ENCODE measurements around the gene TP53I11. TPM values are rescaled to one million over a fixed set of nuclear protein-coding genes. Genes with fewer than 3 reads are reported as not detected.

TP53I11 gene
- total and polyA plus RNA-seq, 11 donors: 24.0 to 91.3 (median 39.4) TPM

GRCh38 chr11:44927174-44927661, 23.5 kb downstream of the TP53I11 start:
- intact Hi-C loops (cut with DNase I): loop anchor here in 2 of 10 donors (2.0 to 5.0 kb wide), 2 partner anchors 178 to 405 kb away; no protein-coding TSS in a partner anchor
- Histone ChIP-seq H3K27me3 (no peaks in the 10 kb centered on the region), H3K36me3 (peaks cover 0 to 42% (median 11%) of the 10 kb centered on the region in 9 donors), H3K4me1 (peaks cover 0 to 24% (median 9%) of the 10 kb centered on the region in 12 donors), H3K9me3 (no peaks in the 10 kb centered on the region), H3K27ac (no peak overlapping the region), H3K4me3 (no peak overlapping the region)
- TF ChIP-seq, protein P1, sequence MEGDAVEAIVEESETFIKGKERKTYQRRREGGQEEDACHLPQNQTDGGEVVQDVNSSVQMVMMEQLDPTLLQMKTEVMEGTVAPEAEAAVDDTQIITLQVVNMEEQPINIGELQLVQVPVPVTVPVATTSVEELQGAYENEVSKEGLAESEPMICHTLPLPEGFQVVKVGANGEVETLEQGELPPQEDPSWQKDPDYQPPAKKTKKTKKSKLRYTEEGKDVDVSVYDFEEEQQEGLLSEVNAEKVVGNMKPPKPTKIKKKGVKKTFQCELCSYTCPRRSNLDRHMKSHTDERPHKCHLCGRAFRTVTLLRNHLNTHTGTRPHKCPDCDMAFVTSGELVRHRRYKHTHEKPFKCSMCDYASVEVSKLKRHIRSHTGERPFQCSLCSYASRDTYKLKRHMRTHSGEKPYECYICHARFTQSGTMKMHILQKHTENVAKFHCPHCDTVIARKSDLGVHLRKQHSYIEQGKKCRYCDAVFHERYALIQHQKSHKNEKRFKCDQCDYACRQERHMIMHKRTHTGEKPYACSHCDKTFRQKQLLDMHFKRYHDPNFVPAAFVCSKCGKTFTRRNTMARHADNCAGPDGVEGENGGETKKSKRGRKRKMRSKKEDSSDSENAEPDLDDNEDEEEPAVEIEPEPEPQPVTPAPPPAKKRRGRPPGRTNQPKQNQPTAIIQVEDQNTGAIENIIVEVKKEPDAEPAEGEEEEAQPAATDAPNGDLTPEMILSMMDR (IDR thresholded peaks at IDR 0.05): peak; percentile 77 to 91 (median 86)
- TF ChIP-seq POLR2A (IDR thresholded peaks at IDR 0.05): no peak
- DNase-seq (peak in 4 of 5 donors; percentile 61 to 83 (median 64)), ATAC-seq (peak; percentile 24 to 57 (median 40))
- WGBS, 4 donors: 30 to 50% (median 40%) methylated on average over 7 to 16 of the region's 16 CpGs

- Histone ChIP-seq H3K4me3 (no peak overlapping the region), H3K4me1 (peaks cover 0 to 24% (median 9%) of the 10 kb centered on the region in 12 donors), H3K27me3 (no peaks in the 10 kb centered on the region), H3K9me3 (no peaks in the 10 kb centered on the region), H3K36me3 (peaks cover 0 to 50% (median 16%) of the 10 kb centered on the region in 9 donors), H3K27ac (peak overlapping the region in 3 of 12 donors; percentile 3 to 45 (median 34))
- ATAC-seq (peak in 1 of 4 donors; percentile 29), DNase-seq (no peak)
- WGBS, 4 donors: 56 to 74% (median 66%) methylated on average over 8 of the region's 8 CpGs
- intact Hi-C loops (cut with DNase I): loop anchor here in 2 of 10 donors (2.0 to 5.0 kb wide), 2 partner anchors 179 to 406 kb away; no protein-coding TSS in a partner anchor
- TF ChIP-seq, protein P1 (IDR thresholded peaks at IDR 0.05): peak in 2 of 12 donors; percentile 14 to 21
- TF ChIP-seq POLR2A (IDR thresholded peaks at IDR 0.05): no peak
Measured at GRCh38 chr11:44926036-44926435, 24.6 kb downstream of the TP53I11 start.

GRCh38 chr11:44923806-44924205, 26.9 kb downstream of the TP53I11 start:
- TF ChIP-seq POLR2A (IDR thresholded peaks at IDR 0.05): no peak
- TF ChIP-seq, protein P1 (IDR thresholded peaks at IDR 0.05): no peak
- no peak for ATAC-seq
- no peak for DNase-seq

DNA sequence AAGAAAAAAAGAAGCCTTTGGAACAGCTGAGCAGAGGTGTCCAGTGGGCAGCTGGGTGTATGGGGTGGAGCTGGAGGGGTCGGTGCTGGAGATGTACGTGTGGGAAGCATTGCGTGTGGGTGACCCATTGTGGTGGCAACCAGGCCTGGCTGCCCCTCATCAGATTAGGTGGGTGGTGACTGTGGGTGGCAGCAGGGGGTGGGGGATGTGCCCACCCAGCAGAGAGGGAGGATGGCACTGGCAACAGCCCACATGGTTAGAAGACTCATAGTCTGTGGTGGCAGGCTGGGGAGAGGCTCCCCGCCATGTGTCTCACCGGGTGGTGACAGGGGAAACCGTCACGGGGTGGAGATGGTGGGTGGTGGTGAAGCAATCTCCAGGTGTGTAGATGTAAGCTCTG, 27.6 kb downstream of the TP53I11 start:
- intact Hi-C loops (cut with DNase I): no loop called here
- no peak overlapping the region for H3K27ac ChIP-seq
- H3K27me3 ChIP-seq: no peaks in the 10 kb centered on the region
- peaks cover 0 to 56% (median 26%) of the 10 kb centered on the region in 9 donors for H3K36me3 ChIP-seq
- H3K4me3 ChIP-seq: no peak overlapping the region
- no peak for DNase-seq
- peaks cover 0 to 24% (median 9%) of the 10 kb centered on the region in 12 donors for H3K4me1 ChIP-seq
- TF ChIP-seq POLR2A (IDR thresholded peaks at IDR 0.05): no peak
- TF ChIP-seq, protein P1 (IDR thresholded peaks at IDR 0.05): no peak
- no peak for ATAC-seq
- 72 to 93% (median 86%) methylated on average over 7 of the region's 7 CpGs for WGBS, 4 donors
- no peaks in the 10 kb centered on the region for H3K9me3 ChIP-seq

More at GRCh38 chr11:44923806-44924205, 26.9 kb downstream of the TP53I11 start:
- Histone ChIP-seq H3K4me1 (peaks cover 0 to 24% (median 9%) of the 10 kb centered on the region in 12 donors), H3K36me3 (peaks cover 0 to 58% (median 26%) of the 10 kb centered on the region in 9 donors), H3K27me3 (no peaks in the 10 kb centered on the region), H3K4me3 (no peak overlapping the region), H3K27ac (no peak overlapping the region), H3K9me3 (no peaks in the 10 kb centered on the region)
- WGBS, 4 donors: 84 to 95% (median 92%) methylated on average over 3 of the region's 3 CpGs
- intact Hi-C loops (cut with DNase I): no loop called here
